C4-2B (cell line): Measurements from ENCODE around the gene SLC8A1.

Experiments used
- H3K27ac ChIP-seq: fragments of 450-650 bp; 2 replicates; pipeline ENCODE4 v1.5.1; 2017
- CTCF ChIP-seq: fragments of 450-650 bp; conservative IDR thresholded peaks from 2 replicates; pipeline ENCODE4 v1.5.1; 2017; ENCODE audit warnings: mild to moderate bottlenecking
- ZFX ChIP-seq: fragments of 450-650 bp; IDR thresholded peaks from 2 replicates; pipeline ENCODE4 v1.6.1; 2017

The SLC8A1 gene

GRCh38 chr2:40450796-40451430, 977 bp downstream of the SLC8A1 start:
- no peak overlapping the region for H3K27ac ChIP-seq
- TF ChIP-seq CTCF (no peak), ZFX (no peak)

- no peak for TF ChIP-seq CTCF
- TF ChIP-seq ZFX, result no peak
- no peak overlapping the region for H3K27ac ChIP-seq
Measured at GRCh38 chr2:40450066-40450795, 1.7 kb downstream of the SLC8A1 start.

- TF ChIP-seq ZFX (no peak), CTCF (peak; percentile 35)
- no peak overlapping the region for H3K27ac ChIP-seq
Measured at GRCh38 chr2:40448476-40449079, 3.3 kb downstream of the SLC8A1 start.

GRCh38 chr2:40445467-40445866, 6.4 kb downstream of the SLC8A1 start:
- TF ChIP-seq CTCF, result no peak
- TF ChIP-seq ZFX, result no peak
- H3K27ac ChIP-seq, result no peak overlapping the region

GRCh38 chr2:40440835-40441234, 11.1 kb downstream of the SLC8A1 start:
- H3K27ac ChIP-seq, result no peak overlapping the region

GRCh38 chr2:40439473-40439872, 12.4 kb downstream of the SLC8A1 start:
- TF ChIP-seq ZFX (no peak), CTCF (no peak)
- no peak overlapping the region for H3K27ac ChIP-seq

More at GRCh38 chr2:40440835-40441234, 11.1 kb downstream of the SLC8A1 start:
- TF ChIP-seq ZFX (no peak), CTCF (no peak)

GRCh38 chr2:40436093-40436475, 15.8 kb downstream of the SLC8A1 start:
- TF ChIP-seq ZFX, result no peak
- TF ChIP-seq CTCF, result no peak
- no peak overlapping the region for H3K27ac ChIP-seq
